H1 (cell line): ENCODE data around the gene CYB5R3. TPM values are rescaled to one million over a fixed set of nuclear protein-coding genes. Genes with fewer than 3 reads are reported as not detected.
A peak's percentile ranks its signal among the peaks of the same experiment; 100 is the strongest.

Source experiments
- BRCA1 ChIP-seq: IDR thresholded peaks from 2 replicates; pipeline ENCODE4 v1.6.1; 2012; ENCODE audit warnings: low read depth, low read length, improper control_type of control experiment
- CHD7 ChIP-seq: fragments of 300-600 bp; sonication (generic); IDR thresholded peaks from 2 replicates; pipeline ENCODE4 v1.7.1; 2012; ENCODE audit warnings: low read length, moderate library complexity, mild to moderate bottlenecking, inconsistent platforms; ENCODE audit not compliant: insufficient replicate concordance
- CREB1 ChIP-seq: IDR thresholded peaks from 2 replicates; pipeline ENCODE4 v1.6.1; 2012; ENCODE audit warnings: inconsistent platforms
- EGR1 ChIP-seq: IDR thresholded peaks from 2 replicates; pipeline ENCODE4 v1.6.1; 2011; ENCODE audit warnings: low read depth, low read length, borderline replicate concordance
- GTF2F1 ChIP-seq: IDR thresholded peaks from 2 replicates; pipeline ENCODE4 v1.6.1; 2012; ENCODE audit warnings: low read depth, low read length, improper control_type of control experiment, borderline replicate concordance
- MAX ChIP-seq: IDR thresholded peaks from 2 replicates; pipeline ENCODE4 v1.6.1; 2012; ENCODE audit warnings: inconsistent platforms
- POLR2AphosphoS5 ChIP-seq: IDR thresholded peaks from 2 replicates; pipeline ENCODE4 v1.6.1; 2011; ENCODE audit warnings: low read depth, low read length
- RBBP5 ChIP-seq: IDR thresholded peaks from 2 replicates; pipeline ENCODE4 v1.7.1; 2012; ENCODE audit warnings: low read depth, mild to moderate bottlenecking, inconsistent platforms, low read length, moderate library complexity, borderline replicate concordance
- SIN3A ChIP-seq, 2 experiments: IDR thresholded peaks in 1 of 2; conservative IDR thresholded peaks in 1 of 2; 2 replicates each; pipeline ENCODE4 v1.6.1; 2011 to 2012; ENCODE audit warnings: low read length in 2 of 2, improper control_type of control experiment in 1 of 2, low read depth in 1 of 2, mild to moderate bottlenecking in 1 of 2
- TBP ChIP-seq: IDR thresholded peaks from 2 replicates; pipeline ENCODE4 v1.6.1; 2011; ENCODE audit warnings: low read depth, low read length, improper control_type of control experiment
- polyA plus RNA-seq, 7 experiments: library from polyadenylated mRNA; depleted of rRNA in 3 of 7; stranded (reverse) in 5 of 7; unstranded in 2 of 7; fragments of >200 nt in 5 of 7; fragments of 200-250 nt in 2 of 7; gene quantifications; 1 replicate in 5 of 7; 2 replicates in 1 of 7; 4 replicates in 1 of 7; pipeline versions ENCODE4 v1.2.1 to v1.2.3, GENCODE V29; 2011 to 2013; ENCODE audit warnings: missing spikeins in 2 of 7, mixed read lengths in 2 of 7
- total RNA-seq: library from RNA; stranded (reverse); fragmentation: NEBNext Ultra II Directional; extraction: Animal tissue kit (Norgen Biotek cat#: 25700); gene quantifications from 2 replicates; pipeline ENCODE4 v1.2.1, GENCODE V29; 2021

The CYB5R3 gene
- total and polyA plus RNA-seq, 2 of the 8 experiments (the other 6 are each of a cell fraction or from before 2014, with no cell fraction given), result 75.3 to 113 TPM

- no peak for TF ChIP-seq CHD7
- peak; percentile 85 for TF ChIP-seq MAX
- TF ChIP-seq EGR1, result no peak
- no peak for TF ChIP-seq CREB1
- no peak for TF ChIP-seq BRCA1
- 0 out of 2 replicates have a peak, but pooled peaks have one; percentile 45 for TF ChIP-seq RBBP5
- TF ChIP-seq GTF2F1, result no peak
- TF ChIP-seq POLR2AphosphoS5, result no peak
- TF ChIP-seq SIN3A (conservative IDR thresholded peaks at IDR 0.05 in 1 of 2, IDR thresholded peaks at IDR 0.05 in 1 of 2; ENCODE audit: low read depth in 1 of 2, low read length in 2 of 2), result no peak; a peak in 1 of 4 replicates
- peak; percentile 47; the same call in 1 of the 2 replicates for TF ChIP-seq TBP
Observed at GRCh38 chr22:42661985-42662831, 13.0 kb upstream of the CYB5R3 start (continued).
